HG03280 (cell line): ENCODE measurements around the gene COL5A1.
"Not testable (repeated sequence)": the region's sequence is repeated elsewhere in the genome, so short reads cannot be mapped to it uniquely, and the experiment has no call there.

Source experiments
- ATAC-seq: cut with Tn5 transposase; IDR thresholded peaks from one replicate; pipeline ENCODE4 v1.9.1; 2021; ENCODE audit warnings: mild to moderate bottlenecking, moderate library complexity; ENCODE audit not compliant: unreplicated experiment

The COL5A1 gene

DNA sequence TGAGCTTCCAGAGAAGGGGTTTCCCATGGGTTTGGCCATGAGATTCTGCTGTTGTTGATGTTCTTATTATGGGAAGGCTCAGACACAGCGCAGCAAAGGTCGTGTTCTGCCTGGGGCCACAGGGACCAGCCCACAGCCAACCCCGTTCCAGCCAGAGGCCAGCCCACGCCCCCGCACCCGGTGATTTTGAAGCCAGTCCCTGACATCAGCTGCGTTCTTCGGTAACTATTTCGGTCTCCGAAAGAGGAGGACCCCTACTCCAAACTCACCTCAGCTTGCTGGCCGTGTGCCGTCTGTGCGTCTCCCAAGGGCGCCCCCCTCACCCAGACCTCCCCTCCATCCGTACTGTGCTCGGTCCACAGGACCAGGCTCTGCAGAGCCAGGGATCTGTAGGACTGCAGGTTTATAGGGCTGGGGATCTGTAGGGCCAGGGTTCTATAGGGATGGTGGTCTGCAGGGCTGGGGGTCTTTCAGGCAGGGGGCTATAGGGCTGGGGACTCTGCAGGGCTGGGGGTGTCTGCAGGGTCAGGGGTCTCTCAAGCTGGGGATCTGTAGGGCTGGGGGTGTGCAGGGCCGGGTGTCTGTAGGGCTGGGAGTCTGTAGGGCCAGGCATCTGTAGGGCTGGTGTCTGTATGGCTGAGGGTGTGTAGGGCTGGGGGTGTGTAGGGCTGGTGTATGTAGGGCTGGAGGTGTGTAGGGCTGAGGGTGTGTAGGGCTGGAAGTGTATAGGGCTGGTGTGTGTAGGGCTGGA, 11.8 kb downstream of the COL5A1 start:
- no peak for ATAC-seq

DNA sequence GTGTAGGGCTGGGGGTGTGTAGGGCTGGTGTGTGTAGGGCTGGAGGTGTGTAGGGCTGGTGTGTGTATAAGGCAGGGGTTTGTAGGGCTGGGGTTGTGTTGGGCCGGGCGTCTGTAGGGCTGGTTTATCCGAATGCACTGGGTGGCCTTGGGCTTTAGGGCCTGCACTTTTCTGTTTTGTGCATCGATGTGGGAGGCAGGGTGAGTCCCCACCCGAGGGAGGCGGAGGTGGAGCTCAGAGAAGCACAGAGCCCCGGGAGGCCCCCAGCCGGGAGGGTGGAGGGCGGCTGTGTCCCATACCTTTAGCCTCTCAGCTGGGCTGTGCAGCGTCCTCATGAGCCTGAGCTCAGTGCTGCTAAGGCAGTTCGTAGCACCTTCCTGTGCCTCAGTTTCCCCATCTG, 13.5 kb downstream of the COL5A1 start:
- ATAC-seq = no peak

DNA sequence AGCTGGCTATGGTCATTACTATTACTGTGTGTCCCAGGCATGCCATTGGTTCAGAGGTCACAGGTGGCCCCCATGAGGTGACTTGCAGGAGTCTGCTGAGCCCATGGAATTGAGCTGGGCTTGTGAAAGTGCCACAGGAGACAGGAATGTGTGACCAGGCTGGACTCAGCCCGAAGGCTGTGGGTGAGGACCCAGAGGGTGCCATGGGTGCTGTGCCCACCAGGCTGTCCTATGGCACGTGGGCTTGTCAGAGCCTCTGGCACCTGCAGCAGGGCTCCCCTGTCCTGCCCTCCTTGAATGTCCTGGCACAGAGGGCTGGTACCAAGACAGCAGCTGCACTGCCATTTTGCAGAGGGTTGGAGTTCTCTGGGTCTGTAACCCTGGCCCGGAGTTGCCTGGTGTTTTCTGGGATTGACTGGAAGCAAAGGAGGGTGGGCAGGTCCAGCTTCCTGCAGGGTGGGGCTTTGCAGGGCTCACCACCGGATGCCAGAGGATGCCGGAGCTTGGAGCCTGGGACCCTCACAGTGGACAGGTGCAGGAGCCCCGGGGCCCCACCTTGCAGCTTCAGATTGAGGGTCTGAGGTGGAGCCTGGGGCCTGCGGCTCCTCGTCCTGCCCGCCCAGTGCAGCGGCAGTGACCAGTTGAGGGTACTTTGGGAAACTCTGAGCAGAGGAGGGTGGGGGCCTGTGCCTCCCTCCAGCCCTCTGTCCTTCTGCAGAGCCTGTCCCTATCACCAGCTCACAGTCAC, 14.2 kb downstream of the COL5A1 start:
- no peak for ATAC-seq

DNA sequence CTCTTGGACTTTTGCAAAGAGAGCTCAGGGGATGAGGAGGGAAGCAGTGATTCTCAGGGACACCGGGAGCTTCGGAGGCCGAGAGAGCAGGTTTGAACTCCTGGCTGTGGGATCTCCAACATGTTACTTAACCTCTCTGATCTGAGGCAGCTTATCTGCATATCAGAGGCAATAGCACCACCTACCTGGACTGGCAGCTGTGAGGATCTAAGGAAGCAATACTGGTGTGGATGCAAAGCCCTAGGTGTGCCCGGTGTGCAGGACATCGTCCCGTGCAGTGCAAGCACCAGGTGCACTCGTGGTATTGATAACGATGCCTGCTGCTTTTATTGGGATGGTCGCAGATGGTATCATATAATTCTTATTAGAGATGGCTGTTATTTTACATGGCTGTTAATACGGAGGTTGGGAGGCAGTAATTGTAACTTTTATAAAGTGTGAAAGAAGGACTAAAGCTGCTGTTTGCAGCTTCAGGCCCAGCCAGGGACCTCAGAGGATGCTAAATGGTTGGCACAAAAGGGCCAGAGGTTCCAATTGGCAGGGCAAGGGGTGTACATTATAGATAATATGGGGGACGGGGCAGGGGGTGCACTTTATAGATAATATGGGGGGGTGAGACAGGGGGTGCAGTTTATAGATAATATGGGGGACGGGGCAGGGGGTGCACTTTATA, 14.9 kb downstream of the COL5A1 start:
- ATAC-seq = no peak

DNA sequence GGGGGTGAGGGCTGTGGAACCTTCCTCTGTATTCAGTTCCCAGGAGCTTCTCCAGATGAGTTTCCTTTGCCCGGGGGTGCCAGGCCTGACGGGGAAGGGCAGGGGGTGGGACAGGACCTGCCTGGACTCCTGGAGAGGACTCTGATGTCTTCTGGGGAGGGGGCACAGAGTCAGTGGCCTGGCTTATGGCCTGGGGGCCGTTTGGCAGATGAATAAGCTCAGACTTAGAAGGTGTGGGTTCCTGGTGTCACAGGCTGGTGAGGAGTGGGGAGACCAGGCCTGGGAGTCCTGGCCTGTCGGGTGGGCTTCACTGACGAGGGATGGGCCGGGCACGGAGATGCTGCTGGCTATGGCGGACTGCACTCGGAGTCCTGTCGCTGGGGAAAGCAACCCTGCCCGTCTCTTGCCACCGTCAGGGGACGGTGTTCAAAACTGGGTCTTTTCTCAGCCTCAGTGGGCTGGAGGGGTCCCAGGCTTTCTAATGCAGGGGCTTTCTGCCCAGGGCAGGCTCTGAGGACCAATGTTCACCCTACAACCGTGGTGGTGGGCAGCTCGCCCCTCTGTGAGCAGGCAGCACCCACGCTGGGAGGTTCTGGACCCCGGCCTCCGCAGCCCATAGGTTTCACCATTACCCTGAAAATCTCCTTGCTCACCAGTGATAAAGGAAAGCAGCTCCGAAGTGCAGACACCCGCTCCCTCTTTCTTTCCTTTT, 16.2 kb downstream of the COL5A1 start:
- no peak for ATAC-seq

DNA sequence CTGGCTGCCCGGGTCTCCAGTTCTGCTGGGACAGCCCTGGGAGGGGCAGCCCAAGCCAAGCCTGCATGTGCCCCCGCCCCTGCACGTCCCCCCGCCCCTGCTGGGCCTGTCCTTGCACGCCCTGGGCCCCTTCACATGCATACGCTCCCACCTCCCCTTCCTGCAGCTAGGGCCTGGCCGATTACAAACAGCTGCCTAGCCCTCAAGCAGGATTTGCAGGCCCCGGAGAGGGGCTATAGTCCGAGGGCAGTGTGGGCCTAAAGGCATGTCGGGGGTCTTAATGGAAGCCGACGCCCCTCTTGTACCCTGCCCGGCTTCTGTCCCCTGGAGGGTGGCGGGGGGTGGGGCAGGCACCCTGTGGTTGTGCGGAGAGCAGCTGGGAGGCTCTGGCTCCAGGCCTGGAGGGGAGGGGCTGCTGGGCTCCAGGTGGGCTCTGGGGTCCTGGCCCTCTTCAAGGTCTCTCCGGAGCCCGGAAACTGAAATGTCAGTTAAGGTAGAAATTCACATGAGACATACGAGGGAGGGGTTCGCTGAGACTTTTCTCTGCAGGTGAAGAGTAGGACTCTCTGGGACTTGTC, 16.9 kb downstream of the COL5A1 start:
- no peak for ATAC-seq

DNA sequence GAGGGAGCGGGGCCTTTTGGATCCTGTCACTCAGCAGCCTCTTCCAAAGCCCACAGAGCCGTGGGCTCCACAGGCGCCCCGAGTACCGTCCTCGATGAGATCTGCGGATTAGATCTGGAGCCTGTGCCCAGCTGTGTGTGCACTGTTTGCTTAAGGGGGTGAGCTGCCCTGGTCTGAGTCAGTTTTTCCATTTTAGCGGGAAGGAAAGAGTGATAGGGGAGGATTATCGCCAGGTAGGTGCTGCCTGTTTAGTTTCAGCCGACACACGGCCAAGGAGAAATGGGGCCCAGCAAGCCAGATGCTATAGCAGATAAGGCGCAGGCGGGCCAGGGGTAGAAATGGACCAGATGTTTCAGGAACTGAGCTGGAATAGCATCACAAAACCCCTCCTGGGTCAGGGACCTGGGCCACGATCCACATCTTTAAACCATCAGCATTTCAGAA, 18.1 kb downstream of the COL5A1 start:
- ATAC-seq = no peak

DNA sequence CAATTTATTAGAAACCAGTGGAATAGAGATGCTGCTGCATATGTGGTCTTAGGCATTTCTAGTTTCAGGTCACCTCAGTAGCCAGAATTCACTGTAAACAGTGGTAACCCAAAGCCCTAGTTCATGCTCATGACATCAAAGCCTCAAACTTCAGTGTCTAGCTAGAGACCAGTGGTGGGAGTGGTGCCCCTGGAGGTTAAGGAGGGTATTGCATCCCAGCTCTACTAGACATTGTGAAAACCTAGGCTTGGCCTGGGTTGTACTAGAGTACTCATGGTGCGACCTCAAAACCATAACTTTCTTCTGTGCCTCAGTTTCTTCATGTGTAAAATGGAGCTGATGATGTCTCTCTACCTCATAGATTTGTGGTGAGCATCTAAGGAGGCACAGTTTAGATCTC, 18.8 kb downstream of the COL5A1 start:
- no peak for ATAC-seq

DNA sequence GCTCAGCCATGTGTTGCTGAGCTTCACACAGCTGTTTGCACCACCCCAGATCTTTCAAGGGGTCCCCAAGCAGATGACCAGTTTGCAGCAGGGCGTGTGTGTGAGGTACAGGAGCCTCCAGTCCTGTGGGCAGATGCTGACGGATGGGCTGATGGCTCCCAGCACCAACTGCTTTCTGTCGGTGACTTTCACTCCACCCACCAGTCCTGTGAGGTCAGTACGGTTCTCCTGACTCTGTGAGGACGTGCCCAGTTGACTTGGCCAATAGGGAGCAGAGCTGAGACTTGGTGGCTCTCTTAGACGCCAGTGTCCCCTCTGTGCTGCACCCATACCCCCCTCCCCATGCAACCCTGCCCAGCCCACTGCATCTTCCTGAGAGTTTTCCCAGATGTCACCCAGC, 19.7 kb downstream of the COL5A1 start:
- no peak for ATAC-seq

DNA sequence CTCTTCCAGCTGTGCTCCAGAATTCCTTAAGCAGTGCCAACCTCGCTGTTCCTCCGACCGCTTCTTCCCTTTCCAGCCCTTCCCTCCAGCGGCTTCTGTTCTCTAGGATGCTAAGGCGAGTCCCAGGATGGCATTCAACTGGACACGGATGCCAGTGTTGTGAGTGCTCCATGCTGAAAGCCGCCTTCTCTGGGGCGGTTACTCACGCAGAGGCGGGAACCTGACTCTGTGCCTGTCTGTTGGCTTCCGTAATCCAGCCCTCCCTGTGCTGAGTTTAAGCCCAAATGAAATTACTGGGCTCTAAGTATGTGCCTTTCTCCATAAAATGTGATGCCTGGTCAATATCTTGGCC, 20.2 kb downstream of the COL5A1 start:
- no peak for ATAC-seq

DNA sequence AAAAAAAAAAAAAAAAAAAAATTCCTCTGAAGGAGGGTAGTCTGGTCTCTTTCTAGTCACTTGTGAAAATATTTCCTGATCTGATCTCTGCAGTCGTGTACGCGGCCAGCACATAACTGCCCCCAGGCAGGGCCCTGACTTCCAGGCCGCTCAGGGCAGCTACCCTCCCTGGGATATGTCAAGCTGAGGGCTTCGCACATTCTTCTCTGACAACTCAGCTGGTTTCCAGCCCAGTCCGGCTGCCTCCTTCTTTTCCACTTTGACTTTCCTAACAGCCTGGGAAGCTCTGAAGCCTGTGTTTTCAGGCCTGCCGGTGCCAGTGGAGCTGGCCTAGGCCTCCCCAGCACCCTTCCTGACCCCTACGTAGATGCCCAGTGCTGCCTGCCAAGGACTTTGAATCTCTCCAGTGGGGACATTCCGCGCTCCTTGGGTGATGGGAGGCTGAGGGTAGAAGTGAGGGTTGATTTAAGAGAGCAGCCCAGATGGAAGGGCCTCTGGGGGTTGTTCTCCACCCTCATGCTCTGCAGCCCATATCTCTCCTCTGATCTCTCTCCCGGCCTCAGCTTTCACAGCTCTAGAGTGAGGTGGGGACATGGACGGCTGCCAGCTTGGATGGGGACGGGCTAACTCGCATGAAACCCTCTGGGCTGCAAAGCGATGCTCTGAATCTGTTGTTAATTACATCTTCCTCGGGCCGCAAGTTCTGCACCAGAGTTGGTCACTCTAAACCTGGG, 20.7 kb downstream of the COL5A1 start:
- ATAC-seq = no peak

DNA sequence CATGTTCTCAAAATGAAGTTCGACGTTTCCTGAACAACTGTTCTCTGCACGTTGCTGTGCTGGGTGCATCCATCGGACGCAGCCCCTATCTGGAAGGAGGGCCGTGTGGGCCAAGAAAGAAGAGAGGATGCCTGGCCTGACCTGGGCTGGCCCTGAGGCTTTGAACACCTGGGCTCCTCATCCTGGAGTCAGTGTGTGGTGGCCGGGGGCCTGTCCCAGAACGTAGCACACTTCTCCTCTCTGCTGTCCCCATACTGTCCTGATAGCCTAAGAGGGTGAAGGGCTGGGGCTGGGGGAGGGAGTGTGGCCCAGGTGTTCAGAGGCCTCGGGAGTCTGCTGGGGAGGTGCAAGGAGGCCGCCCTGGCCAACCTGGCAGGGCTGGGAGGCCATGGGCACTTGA, 21.5 kb downstream of the COL5A1 start:
- no peak for ATAC-seq

DNA sequence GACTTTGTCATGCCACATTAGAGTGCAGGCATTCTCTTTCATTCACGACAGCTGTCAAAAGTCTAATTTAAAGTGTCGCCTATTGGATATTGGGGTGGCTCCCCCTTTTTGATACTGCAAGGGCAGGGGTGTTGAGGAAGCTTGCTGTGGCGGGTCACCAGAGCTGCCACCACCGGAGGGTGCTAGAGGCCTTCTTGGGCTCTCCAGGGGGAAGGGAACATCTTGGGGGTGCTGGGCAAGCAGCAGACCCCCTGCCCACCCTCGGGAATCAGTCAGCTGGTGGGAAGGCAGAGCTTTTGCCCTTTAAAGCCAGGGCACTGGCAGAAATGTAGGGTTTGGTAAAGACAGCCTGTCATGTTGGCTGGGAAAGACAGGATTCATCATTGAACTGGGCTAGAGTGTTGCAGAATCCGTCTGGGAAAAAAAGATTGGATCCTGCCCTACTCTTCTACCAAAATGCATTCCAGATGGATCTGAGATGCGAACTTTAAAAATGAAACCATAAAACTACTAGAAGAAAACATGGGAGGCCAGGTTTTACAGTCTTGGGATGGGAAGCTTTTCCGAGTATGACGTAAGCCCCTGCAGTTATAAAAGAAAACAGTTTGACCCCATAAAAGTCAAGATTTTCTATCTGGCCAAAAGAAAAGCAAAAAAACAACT, 22.3 kb downstream of the COL5A1 start:
- no peak for ATAC-seq

DNA sequence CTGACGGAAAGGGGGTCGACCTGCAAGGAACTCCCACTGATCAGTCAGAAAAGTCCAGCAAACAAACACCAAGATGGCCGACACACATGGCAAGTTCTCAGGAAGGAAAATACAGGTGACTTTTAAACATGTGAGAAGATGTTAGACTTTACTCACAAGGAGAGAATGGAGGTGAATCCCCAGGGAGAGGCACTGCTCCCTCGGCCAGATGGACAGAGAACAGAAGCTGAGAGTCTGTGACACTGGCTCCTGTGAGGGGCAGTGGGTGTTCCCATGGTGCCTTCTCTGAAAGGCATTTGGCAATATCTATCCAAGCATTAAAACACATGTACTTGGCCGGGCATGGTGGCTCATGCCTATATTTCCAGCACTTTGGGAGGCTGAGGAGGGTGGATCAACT, 22.8 kb downstream of the COL5A1 start:
- ATAC-seq = no peak

DNA sequence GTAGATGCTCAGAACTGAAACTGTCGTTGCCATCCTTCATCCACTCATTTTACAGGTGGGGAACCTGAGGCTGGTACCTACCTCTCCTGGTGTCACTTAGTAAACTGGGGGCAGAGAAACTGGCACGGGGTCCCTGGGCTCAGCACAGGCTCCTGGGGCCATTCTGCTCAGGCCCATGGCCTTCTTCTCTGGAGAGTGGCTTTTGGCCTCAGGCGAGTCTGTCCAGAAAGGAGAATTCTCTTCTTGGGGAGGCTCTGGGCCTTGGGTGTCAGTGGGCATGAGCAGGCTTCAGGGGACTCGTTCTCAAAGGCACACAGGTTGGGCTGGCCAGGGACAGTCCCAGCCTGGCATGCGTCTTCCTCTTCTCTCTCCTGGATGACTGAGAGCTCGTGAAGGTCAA, 24.6 kb downstream of the COL5A1 start:
- ATAC-seq = no peak

DNA sequence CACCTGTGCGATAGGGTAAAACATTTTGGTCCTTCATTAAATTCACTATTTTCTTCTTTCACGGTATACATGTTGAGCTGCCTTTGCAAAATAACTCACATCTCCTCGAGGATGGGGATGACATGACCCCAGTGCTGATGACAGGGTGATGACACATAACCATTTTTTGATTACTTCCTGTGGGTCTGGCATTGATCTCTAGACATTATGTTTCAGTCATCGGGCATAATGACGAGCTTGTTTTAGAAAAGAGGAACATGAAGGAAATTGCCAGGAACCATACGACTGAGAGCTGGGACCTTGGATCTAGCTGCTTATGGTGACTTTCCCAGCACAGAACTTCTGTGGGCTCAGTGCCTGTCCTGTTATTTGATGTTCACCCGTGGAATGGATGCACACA, 25.2 kb downstream of the COL5A1 start:
- no peak for ATAC-seq

DNA sequence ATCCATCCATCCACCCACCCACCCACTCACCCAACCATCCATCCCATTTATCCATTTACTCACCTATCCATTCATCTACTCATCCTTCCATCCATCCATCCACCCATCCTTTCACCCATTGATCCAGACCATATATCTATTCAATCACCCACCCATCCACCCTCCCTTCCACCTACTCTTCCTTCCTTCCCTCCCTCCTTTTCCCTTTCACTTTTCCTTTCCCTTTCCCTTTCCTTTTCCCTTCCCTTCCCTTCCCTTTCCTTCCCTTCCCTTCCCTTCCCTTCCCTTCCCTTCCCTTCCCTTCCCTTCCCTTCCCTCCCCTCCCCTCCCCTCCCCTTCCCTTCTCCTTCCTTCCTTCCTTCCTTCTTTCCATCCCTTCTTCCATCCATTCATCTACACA, 27.4 kb downstream of the COL5A1 start:
- not testable (repeated sequence) for ATAC-seq

DNA sequence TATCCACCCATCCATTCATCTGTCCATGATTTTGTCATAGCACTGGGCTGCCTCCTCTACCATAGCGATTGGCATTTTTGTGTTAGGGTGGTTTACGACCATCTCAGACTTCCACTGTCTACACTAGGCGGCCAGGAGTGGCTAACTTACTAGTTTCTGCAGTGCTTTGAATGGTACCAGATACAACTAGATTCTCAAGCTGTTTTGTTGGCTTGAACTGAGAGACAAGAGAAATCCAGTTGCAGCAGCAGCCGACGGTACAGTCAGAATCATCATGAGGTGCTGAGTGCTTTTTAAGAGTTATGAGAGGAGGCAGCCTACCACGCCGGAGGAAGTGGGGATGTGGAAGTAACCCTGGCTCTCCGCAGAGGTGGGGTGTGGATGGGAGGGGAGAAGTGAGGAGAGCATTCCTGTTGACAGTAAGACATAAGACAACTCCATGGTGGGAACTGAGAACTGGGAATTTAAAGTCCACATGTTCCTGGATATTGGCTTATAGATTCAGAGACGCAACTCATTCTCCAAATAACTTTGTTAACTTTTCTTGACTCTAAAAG, 27.9 kb downstream of the COL5A1 start:
- no peak for ATAC-seq

DNA sequence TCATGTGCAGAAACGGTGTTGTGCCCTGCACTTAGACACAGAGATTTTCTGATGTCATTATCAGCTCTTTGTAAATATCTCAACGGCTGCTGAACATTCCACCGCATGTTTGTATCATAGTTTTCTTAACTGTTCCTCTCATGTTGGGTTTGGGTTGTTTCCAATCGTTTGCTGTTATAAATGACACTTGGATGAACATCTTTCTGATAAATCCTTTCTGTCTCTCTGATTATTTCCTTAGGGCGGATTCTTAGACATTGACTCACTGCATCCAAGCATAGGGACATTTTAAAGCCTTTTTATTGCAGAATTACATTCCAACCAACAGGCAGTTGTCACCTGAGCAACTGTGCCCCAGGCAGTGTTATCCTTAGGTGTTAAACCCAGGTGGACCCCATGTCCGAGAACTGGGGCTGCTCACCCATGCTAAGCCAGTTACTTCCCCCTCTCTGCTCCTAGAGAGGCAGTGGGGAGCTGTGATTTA, 28.5 kb downstream of the COL5A1 start:
- ATAC-seq = no peak
